ENCODE results near the gene DNAH17. TPM values are rescaled to one million over a fixed set of nuclear protein-coding genes. Genes with fewer than 3 reads are reported as not detected.

The DNAH17 gene
- total and polyA plus RNA-seq, 2 of the 13 experiments (the other 11 are each of a cell fraction or from before 2014, with no cell fraction given), result 0.86 to 1.6 TPM

DNA sequence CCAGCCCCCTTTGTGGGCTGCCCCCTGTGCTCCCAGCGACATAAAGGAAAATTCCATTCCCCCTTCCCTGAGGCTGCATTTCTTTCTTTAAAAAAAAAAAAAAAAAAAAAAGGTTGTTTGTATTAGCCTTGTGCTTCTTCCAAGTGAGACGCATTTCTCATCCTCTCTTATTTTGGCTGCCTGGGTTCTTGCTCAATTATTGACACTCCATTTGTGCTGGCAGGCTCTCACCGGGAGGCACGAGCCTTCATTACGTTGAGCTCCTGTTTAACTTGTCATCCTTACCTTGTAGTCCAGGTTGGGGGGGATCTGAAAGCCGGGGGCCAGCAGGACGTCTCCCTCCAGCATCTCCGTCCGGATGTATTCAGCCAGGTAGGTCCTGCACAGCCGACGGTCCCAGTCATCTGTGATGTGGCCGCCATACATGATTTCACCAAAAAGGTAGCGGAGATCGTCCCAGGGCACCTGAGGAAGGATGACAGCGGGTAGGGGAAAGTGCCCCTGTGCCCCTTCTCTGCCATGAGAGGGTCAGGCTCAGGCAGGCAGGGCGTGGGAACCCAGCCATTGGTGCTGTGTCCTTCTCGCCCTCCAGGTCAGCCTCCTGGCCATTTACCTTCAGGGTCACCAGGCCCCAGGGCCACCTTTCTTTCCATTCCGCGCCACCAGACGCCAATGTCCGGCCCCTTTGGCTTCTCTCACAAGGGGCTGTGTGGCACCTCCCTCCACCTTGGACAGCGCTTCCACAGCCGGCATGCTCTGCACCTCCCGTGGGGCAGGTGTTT, 148.2 kb downstream of the DNAH17 start:
- no peaks in the 10 kb centered on the region for H3K79me2 ChIP-seq (ENCODE audit: insufficient read depth, low read length)
- BruUV-seq (replicated peaks), result no TSS peak
- peaks cover 20% of the 10 kb centered on the region for H3K4me1 ChIP-seq (ENCODE audit: insufficient read depth, low read length)
- intact Hi-C loops (cut with micrococcal nuclease; ENCODE audit: unreplicated experiment), result no loop called here
- ATAC-seq (no peak), FAIRE-seq (no peak), DNase-seq (ENCODE audit: low spot score) (no peak)
- H3K36me3 ChIP-seq (replicated peaks in 1 of 2; ENCODE audit: control insufficient read depth in 1 of 2, insufficient read depth in 2 of 2, low read length in 2 of 2), result peaks cover 14 to 24% of the 10 kb centered on the region in 2 experiments
- 0 out of 5 replicates have a peak, but pooled peaks cover 0 to 2% of the 10 kb centered on the region in 2 experiments for H3K27me3 ChIP-seq (ENCODE audit: control insufficient read depth in 1 of 2, insufficient read depth in 2 of 2, low read length in 2 of 2)
- no peak overlapping the region for H3K4me2 ChIP-seq (ENCODE audit: low read depth, low read length)
- H3K4me3 ChIP-seq (replicated peaks in 1 of 3; ENCODE audit: insufficient read depth in 1 of 3, low read depth in 2 of 3, low read length in 3 of 3), result no peak overlapping the region
- TF ChIP-seq AHR (CRISPR knock-in tag; IDR thresholded peaks at IDR 0.05) (0 out of 2 replicates have a peak, but pooled peaks have one; percentile 27), AGO2 (optimal IDR thresholded peaks at IDR 0.05; ENCODE audit: low read depth, low read length) (peak; percentile 76), NFIB (CRISPR knock-in tag; IDR thresholded peaks at IDR 0.05; ENCODE audit: borderline replicate concordance) (0 out of 2 replicates have a peak, but pooled peaks have one; percentile 22), TCF7L2 (IDR thresholded peaks at IDR 0.05; ENCODE audit: low read depth, low read length) (no peak)
- TF ChIP-seq, protein P1, sequence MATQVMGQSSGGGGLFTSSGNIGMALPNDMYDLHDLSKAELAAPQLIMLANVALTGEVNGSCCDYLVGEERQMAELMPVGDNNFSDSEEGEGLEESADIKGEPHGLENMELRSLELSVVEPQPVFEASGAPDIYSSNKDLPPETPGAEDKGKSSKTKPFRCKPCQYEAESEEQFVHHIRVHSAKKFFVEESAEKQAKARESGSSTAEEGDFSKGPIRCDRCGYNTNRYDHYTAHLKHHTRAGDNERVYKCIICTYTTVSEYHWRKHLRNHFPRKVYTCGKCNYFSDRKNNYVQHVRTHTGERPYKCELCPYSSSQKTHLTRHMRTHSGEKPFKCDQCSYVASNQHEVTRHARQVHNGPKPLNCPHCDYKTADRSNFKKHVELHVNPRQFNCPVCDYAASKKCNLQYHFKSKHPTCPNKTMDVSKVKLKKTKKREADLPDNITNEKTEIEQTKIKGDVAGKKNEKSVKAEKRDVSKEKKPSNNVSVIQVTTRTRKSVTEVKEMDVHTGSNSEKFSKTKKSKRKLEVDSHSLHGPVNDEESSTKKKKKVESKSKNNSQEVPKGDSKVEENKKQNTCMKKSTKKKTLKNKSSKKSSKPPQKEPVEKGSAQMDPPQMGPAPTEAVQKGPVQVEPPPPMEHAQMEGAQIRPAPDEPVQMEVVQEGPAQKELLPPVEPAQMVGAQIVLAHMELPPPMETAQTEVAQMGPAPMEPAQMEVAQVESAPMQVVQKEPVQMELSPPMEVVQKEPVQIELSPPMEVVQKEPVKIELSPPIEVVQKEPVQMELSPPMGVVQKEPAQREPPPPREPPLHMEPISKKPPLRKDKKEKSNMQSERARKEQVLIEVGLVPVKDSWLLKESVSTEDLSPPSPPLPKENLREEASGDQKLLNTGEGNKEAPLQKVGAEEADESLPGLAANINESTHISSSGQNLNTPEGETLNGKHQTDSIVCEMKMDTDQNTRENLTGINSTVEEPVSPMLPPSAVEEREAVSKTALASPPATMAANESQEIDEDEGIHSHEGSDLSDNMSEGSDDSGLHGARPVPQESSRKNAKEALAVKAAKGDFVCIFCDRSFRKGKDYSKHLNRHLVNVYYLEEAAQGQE (IDR thresholded peaks at IDR 0.05; ENCODE audit: borderline replicate concordance in 1 of 2, low read depth in 1 of 2, low read length in 2 of 2), result peak; percentile 8 to 52; a peak in 3 of 4 replicates
- ChIA-PET CTCF (ENCODE audit: low intra/inter-chr PET ratio, low total read pairs) (no interaction called here), POLR2A (no interaction called here)
- H3K9me3 ChIP-seq (ENCODE audit: low read length), result no peaks in the 10 kb centered on the region
- no peak overlapping the region for H3K9ac ChIP-seq (ENCODE audit: insufficient read depth, low read depth, low read length)
- no peaks in the 10 kb centered on the region; the same call in 1 of the 2 replicates for H4K20me1 ChIP-seq (ENCODE audit: insufficient read depth, low read length)
- in situ Hi-C loops (cut with HindIII; ENCODE audit: extremely low pct_ligation_motif_present, low pct_unique_long_range_greater_than_20kb), result no loop called here
- H2AFZ ChIP-seq (ENCODE audit: low read length), result no peak overlapping the region
- H3K27ac ChIP-seq (ENCODE audit: extremely low read length, insufficient read depth, low read length), result no peak overlapping the region
- WGBS (ENCODE audit: low lambda C conversion rate), result 91% methylated on average over 24 of the region's 24 CpGs

Measured in HepG2 (cell line).